SU-DHL-6 (cell line): ENCODE results near the gene FSD2.

Experiments
- EZH2phosphoT487 ChIP-seq: fragments of 200-600 bp; sonication (generic), shearing (Covaris generic); conservative IDR thresholded peaks from 2 replicates; pipeline ENCODE4 v1.6.1; 2018; ENCODE audit warnings: mild to moderate bottlenecking, antibody characterized with exemption, low read length, moderate library complexity, mixed read lengths
- TF ChIP-seq, protein P1 (sequence below): fragments of 200-600 bp; sonication (generic); IDR thresholded peaks from one replicate; pipeline ENCODE4 v1.5.1; 2017; ENCODE audit warnings: antibody characterized with exemption, mild to moderate bottlenecking, low read length, moderate library complexity; ENCODE audit not compliant: insufficient read depth, poor library complexity, severe bottlenecking

DNA sequence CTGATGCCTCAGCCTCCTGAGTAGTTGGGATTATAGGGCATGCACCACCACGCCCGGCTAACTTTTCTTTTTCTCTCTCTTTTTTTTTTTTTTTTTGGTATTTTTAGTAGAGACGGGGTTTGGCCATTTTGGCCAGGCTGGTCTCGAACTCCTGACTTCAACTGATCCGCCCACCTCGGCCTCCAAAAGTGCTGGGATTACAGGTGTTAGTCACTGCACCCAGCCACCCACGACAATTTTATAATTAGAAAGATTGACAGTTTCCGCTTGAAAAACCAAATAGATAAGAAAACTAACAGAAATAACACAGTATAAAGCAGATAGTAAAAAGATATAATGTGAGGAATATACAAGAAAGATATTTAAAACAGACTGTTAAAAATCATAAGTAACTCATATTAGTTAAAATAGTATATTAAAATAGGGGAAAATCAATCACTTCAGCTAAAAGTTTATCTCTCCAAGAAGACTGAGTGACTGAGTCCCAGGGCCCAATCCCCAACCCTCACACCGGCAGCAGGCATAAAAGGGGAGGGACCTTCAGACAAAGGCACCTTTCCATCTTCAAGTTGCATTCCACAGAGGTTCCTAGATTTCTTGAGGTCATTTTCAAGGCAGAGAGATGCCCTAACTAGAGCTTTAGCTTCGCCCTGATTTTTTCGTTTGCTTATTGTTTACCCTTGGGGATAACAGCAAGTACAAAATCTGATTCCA, 2.2 kb upstream of the FSD2 start:
- no peak for TF ChIP-seq EZH2phosphoT487
- TF ChIP-seq, protein P1, sequence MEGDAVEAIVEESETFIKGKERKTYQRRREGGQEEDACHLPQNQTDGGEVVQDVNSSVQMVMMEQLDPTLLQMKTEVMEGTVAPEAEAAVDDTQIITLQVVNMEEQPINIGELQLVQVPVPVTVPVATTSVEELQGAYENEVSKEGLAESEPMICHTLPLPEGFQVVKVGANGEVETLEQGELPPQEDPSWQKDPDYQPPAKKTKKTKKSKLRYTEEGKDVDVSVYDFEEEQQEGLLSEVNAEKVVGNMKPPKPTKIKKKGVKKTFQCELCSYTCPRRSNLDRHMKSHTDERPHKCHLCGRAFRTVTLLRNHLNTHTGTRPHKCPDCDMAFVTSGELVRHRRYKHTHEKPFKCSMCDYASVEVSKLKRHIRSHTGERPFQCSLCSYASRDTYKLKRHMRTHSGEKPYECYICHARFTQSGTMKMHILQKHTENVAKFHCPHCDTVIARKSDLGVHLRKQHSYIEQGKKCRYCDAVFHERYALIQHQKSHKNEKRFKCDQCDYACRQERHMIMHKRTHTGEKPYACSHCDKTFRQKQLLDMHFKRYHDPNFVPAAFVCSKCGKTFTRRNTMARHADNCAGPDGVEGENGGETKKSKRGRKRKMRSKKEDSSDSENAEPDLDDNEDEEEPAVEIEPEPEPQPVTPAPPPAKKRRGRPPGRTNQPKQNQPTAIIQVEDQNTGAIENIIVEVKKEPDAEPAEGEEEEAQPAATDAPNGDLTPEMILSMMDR = no peak
